Skin epidermis (tissue), 12 donors: ENCODE data around the gene SLC25A6.
"Not testable (repeated sequence)": the region's sequence is repeated elsewhere in the genome, so short reads cannot be mapped to it uniquely, and the experiment has no call there.

Experiments used
- H3K27ac ChIP-seq, 21 experiments: fragments of 200-600 bp; sonication (generic) in 11 of 21; one replicate each; pipeline ENCODE4 v1.5.0; 2020; ENCODE audit warnings: mild to moderate bottlenecking in 3 of 21, inconsistent platforms in 2 of 21, moderate library complexity in 2 of 21
- H3K4me3 ChIP-seq, 7 experiments: fragments of 200-600 bp; sonication (generic) in 2 of 7; one replicate each; pipeline ENCODE4 v1.5.0; 2020; ENCODE audit warnings: inconsistent platforms in 2 of 7, mild to moderate bottlenecking in 2 of 7, moderate library complexity in 1 of 7

SLC25A6 gene

GRCh38 chrX:1416965-1417760, 25.2 kb upstream of the SLC25A6 start:
- H3K27ac ChIP-seq = no peak overlapping the region
- H3K4me3 ChIP-seq = no peak overlapping the region

DNA sequence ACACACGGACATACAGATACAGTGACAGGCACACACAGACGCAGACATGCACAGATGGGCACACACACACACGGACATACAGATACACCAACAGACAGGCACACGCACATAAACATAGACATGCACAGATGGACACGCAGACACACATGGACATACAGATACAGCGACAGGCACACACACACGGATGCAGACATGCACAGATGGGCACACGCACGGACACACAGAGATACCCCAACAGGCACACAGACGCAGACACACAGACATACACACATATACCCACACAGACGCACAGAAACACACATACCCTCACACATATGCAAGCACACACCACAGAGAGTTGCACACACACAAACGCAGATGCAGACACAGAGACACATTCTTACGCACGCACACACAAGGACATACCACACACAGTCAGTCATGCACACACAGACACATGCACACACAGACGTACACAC, 24.4 kb upstream of the SLC25A6 start:
- no peak overlapping the region for H3K27ac ChIP-seq
- no peak overlapping the region for H3K4me3 ChIP-seq

DNA sequence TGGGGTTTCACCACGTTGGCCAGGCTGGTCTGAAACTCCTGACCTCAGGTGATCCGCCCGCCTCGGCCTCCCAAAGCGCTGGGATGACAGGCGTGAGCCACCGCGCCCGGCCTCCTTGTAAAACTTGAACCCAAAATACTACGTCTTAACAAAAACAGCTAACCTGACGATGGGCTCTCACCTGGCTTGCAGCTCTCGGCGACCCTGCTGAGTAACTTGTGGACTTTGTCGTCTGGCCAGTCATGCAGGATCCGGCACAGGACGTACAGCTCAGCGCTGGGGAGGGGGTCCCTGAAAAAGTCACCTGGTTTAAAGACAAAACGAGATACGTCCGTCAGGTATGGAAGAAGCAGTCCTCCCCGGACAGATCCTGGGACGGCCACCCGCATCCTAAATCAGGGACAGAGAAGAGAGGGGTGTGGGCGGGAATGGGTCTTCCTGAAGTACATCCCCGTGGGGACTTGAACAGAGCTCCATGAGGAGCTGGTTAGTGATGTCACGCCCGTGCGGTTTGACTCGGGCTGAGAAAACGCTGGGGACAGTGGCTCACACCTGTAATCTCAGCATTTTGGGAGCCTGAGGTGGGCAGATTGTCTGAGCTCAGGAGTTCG, 20.7 kb upstream of the SLC25A6 start:
- no peak overlapping the region for H3K27ac ChIP-seq

GRCh38 chrX:1411326-1411725, 19.4 kb upstream of the SLC25A6 start:
- H3K4me3 ChIP-seq = no peak overlapping the region
- H3K27ac ChIP-seq = no peak overlapping the region

More for the DNA sequence above, 20.7 kb upstream of the SLC25A6 start:
- H3K4me3 ChIP-seq = no peak overlapping the region

DNA sequence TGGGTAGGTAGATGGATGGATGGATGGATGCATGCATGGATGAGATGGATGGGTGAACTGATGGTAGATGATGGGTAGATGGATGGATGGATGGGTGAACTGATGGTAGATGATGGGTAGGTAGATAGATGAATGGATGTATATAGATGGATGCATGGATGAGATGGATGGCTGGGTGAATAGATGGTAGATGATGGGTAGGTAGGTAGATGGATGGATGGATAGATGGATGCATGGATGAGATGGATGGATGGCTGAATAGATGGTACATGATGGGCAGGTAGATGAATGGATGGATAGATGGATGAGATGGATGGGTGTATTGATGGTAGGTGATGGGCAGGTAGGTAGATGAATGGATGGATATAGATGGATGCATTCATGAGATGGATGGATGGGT, 15.1 kb upstream of the SLC25A6 start:
- Histone ChIP-seq H3K4me3 (no peak overlapping the region), H3K27ac (no peak overlapping the region)

- H3K4me3 ChIP-seq, H3K27ac ChIP-seq: not testable (repeated sequence)
Observed at GRCh38 chrX:1405769-1406168, 13.9 kb upstream of the SLC25A6 start.

- not testable (repeated sequence) for H3K27ac ChIP-seq, H3K4me3 ChIP-seq
Observed at GRCh38 chrX:1403867-1404266, 12.0 kb upstream of the SLC25A6 start.

DNA sequence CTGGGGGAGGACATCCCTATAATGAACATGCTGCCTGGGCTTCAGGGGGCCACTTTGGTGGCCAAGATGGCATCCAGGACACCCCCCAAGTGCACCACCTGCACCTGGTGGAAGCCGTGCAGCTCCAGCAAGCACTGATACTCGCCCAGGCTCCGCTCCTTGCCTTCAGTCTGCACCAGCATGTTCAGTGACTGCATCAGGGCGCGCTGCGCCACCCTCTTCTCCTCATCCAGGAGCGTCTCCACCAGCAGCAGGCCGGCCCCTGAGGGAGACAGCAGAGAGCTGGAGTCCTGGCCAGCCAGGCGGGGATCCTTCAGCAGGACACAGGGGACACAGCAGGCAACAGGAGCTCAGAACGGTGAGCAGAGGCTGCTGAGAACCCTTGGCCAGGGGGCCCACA, 11.3 kb upstream of the SLC25A6 start:
- Histone ChIP-seq H3K4me3 (no peak overlapping the region), H3K27ac (no peak overlapping the region)

GRCh38 chrX:1401611-1402430, 9.9 kb upstream of the SLC25A6 start:
- Histone ChIP-seq H3K4me3 (no peak overlapping the region), H3K27ac (no peak overlapping the region)

- Histone ChIP-seq H3K27ac (no peak overlapping the region), H3K4me3 (no peak overlapping the region)
Observed at GRCh38 chrX:1400742-1401471, 9.0 kb upstream of the SLC25A6 start.

DNA sequence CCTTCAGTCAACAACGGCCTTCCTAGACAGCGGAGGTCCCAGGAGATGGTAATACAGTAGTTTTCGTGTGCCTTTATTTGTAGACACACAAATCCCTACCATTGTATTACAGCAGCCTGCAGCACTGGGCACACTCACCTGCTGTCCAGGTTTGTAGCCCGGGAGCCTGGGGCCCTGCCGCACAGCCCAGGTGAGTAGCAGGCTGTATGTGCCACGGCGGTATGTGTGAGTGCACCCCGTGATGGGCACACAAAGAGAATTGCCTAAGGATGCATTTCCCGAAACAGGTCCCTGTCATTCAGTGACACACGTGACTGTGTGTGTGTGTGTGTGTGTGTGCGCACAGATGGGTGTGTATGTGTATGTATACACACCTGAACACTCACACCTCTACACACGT, 8.1 kb upstream of the SLC25A6 start:
- H3K27ac ChIP-seq = no peak overlapping the region
- no peak overlapping the region for H3K4me3 ChIP-seq

GRCh38 chrX:1398431-1399340, 6.8 kb upstream of the SLC25A6 start:
- Histone ChIP-seq H3K4me3 (no peak overlapping the region), H3K27ac (peak overlapping the region in 1 of 21 experiments; percentile 10)

DNA sequence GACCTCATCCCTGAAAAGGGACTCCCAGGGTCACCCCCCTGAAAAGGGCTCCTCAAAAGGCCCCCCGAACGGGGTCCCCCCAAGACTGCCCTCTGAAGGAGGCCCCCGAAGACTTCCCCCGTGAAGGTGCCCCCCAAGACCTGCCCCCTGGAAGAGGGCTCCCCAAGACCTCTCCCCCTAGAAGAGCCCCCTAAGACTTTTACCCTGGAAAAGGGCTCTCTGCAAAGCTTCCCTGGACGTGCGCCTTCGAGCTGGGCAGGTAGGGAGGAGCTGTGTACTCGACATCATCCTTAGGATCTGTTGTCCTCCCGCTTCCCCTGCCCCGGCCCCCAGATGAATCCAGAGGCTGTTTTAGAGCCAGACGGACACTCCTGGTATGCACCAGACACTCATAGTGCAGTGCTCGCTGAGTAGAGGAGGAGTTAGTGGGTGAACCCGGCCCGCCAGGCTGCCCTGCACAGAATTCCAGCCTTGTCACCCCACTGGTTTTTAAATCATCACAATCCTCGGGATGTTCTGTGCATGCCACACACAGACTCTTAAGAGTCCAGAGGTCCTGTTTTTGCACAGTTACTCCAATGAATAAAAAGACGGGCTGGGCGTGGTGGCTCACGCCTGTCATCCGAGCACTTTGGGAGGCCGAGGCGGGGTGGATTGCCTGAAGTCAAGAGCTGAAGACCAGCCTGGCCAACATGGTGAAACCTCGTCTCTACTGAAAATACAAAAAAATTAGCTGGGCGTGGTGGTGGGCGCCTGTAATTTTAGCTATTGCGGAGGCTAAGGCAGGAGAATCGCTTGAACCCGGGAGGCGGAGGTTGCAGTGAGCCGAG, 5.7 kb upstream of the SLC25A6 start:
- Histone ChIP-seq H3K4me3 (no peak overlapping the region), H3K27ac (no peak overlapping the region)

DNA sequence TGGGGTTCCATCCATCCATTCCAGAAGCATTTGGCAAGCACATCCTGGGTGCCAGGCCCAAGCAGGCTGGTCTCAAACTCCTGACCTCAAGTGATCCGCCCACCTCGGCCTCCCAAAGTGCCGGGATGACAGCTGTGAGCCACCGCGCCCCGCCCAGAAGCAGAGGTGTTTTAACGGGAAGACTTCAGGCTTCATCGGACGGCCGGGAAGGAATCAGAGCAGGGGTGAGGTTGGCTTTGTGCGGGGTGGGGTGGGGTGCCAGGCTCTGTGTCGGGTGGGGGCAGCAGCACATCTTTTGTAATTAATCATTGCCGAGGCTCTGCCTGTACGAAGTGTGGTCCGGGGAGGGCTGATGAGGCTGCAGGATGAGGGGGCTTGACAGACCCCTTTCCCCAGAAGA, 5.1 kb upstream of the SLC25A6 start:
- no peak overlapping the region for H3K4me3 ChIP-seq

GRCh38 chrX:1395646-1396216, 3.8 kb upstream of the SLC25A6 start:
- Histone ChIP-seq H3K27ac (no peak overlapping the region), H3K4me3 (no peak overlapping the region)

More for the DNA sequence above, 5.1 kb upstream of the SLC25A6 start:
- H3K27ac ChIP-seq = no peak overlapping the region

DNA sequence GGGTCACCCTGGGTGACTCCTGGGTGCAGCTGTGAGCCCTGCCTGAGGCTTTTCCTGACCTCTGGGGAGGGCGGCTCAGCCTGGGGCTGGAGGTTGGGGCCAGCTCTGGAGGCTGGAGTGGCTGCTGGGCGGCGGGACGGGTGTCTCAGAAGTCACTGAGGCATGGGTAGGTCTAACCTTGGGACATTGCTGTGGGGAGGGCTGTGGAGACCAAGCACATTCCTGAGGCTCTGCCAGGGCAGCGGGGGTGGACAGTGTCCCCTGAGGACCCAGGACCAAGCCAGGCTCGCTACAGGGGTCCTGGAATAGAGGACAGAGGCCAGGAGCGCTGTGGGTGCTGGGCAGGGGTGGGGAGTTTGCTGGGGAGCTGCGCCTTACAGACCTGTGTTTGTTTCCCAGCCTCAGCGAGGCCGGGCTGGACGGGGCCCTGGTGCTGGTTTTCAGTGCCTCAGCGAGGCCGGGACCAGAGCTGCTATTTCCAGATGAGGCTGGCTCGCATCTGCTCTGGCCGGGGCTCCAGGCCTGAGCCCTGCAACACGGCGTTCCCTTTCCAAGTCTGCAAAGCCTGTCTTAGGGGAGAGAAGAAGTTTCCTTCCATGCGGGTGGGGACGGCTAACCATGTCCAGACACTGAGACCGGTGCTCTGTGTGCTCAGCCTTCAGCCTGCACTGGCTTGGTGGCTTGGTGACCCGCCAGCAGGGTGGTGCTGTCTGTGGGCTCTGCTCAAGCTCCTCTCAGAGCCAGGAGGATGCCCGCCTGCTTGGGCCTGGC, 3.0 kb upstream of the SLC25A6 start:
- Histone ChIP-seq H3K27ac (peak overlapping the region in 11 of 21 experiments; percentile 7 to 99 (median 63)), H3K4me3 (peak overlapping the region in 1 of 7 experiments; percentile 9)
